GM18526 (cell line): ENCODE results near the gene RAB25.

Experiments used
- POLR2A ChIP-seq: IDR thresholded peaks from 3 replicates; pipeline ENCODE4 v1.6.1; 2011; ENCODE audit not compliant: insufficient read length; ENCODE audit errors: extremely low read depth

The RAB25 gene

DNA sequence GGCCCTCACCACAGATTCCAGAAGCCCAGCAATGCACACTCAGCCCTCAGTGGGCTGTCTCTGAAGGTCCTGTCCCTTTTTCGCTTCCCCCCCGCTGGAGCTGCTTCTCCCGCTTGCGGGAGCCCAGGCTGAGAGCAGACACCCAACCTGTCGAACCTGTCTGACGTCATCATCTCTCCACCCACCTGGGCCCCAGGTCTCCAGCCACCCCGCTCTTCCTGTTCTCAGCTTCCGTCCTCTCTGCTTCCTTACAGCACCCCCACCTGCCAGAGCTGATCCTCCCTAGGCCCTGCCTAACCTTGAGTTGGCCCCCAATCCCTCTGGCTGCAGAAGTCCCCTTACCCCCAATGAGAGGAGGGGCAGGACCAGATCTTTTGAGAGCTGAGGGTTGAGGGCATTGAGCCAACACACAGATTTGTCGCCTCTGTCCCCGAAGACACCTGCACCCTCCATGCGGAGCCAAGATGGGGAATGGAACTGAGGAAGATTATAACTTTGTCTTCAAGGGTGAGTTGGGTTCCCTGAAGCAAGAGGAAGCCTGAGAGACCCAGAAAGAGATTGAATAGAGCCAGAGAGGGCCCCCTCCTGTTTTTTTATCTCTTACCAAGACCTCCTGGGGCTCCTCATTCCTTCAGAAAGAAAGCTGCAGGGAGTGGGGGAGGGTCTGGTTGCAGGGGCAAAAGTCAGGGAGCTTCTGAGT lies at the start of gene RAB25:
Gene RAB25 (plus strand): TSS at position 224 of the 700 bp plus-strand sequence. CDS start 241 bp downstream, at position 465.
- no peak for TF ChIP-seq POLR2A

DNA sequence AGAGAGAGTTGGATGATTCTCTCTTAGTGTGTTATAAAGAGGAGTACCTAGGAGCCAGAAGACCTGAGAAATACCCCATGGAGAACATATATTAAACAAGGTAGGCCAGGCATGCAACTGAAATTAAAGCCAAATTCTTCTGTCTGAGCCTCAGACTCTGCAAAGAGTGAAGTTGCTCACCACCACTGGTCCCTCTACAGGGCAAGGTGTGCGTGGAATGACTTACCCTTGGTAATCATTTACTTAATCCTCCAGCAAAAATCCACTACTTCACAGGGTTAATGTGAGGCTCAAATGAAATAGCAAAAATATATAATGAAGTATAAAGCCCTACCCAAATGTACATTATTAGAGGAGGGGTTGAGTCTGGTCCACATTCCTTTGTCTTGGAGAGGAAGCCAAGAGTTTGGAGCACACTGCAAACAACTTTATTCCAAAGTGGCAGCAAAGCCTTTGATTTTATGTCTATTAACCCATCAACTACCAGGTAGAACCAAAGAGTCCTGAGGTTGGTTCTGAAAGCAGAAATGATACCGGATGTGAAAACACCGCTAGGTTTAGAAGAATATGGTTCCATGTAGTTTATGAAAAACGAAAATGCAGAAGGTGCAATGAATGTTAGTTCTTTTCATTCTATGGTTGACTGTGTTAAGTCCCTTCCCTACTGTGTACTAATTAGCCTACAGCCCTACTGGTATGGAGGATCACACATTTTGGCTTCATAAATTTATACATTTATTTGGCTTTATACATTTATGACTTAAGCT lies 48.7 kb upstream of the RAB25 start:
- TF ChIP-seq POLR2A = no peak

DNA sequence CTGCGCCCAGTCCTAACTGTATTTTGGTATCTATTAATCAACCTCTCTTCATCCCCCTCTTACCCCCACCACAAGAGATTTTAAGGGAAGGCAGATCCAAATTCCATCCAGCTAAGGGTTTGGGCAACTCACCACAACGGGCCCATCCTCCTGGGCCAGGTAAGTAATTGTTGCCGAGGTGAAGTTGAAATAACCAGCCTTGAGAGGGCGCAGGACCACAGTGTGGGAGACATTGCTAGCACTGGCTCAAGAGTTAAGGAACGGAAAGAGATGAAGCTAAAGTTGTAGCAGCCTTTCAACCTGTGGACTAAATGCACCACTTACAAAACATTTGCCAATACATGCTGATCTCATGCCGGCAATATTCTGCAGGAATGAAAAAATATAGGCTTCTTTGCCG lies 46.1 kb upstream of the RAB25 start:
- no peak for TF ChIP-seq POLR2A

DNA sequence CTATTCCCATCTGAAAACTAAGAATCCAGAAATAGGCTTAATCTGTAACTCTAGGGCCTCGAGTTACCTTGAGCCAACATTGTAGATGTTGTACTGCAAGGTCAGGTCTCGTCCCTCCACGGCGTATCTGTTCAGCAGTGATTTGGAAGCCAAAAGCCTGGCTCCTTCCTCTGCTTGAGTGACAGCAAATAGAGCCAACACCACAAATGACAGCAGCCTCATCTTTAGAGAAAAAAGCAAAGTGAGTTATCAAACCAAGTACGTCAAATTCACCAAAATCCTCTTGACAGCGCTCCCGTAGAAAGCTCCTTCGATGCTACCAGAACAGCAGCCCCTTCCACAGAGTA lies 41.0 kb upstream of the RAB25 start:
- no peak for TF ChIP-seq POLR2A

DNA sequence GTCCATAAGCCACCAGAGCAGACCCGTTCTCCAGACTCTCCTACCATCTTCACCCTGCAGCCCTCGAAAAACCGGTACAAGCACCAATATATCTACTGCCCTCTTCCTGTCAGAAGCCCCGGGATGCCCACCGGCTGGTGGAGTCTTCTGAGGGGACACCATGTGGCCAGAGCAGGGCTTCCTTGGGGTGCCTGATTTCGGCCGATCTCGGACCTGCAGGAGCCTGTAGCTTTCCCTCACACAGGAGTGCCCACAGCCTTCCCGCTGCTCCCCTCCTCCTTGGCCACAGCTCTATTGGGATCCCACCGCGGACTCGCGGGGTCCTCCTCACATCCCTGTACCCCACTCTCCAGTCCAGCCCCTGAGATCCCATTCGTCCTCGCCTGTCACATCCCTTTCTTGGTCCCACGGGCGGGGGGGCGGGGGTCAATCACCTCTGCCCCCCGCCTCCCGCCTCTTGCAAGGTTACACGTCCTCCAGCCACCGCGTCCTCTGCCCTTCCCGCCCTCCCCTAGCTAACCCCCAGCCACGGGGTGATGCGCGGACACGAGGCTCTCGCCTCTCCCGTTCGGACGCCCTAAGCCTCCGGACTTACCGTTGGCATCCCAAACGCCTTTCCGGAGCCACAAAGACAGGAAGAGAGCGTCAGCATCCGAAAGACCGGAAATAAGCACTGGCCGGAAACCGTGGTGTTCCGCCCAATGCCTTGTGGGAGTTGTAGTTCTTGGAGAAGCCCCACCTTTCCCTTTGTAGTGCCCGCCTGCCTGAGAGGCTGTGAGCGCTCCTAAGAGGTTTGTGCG lies 40.5 kb upstream of the RAB25 start, which contains the start of gene SSR2:
Gene SSR2 (minus strand): TSS at position 659 of the 800 bp plus-strand sequence. CDS start 784 bp downstream, outside the sequence.
- TF ChIP-seq POLR2A = peak; percentile 92

DNA sequence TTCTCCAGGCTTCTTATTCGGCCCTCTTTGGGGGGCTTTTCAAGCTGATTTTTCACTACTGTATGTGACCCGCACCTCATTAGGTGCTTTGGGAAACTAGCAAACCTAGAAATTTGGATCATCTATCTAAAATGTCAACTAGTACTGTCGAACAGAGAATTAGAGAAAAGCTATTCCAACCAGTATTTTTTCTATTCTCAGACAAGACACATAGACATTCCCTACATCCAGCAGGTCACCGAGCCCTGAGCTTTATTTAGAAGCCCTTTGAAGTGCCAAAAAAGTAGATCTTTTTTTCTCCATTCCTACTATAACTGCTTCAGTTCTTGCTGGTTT lies 39.9 kb upstream of the RAB25 start:
- no peak for TF ChIP-seq POLR2A

DNA sequence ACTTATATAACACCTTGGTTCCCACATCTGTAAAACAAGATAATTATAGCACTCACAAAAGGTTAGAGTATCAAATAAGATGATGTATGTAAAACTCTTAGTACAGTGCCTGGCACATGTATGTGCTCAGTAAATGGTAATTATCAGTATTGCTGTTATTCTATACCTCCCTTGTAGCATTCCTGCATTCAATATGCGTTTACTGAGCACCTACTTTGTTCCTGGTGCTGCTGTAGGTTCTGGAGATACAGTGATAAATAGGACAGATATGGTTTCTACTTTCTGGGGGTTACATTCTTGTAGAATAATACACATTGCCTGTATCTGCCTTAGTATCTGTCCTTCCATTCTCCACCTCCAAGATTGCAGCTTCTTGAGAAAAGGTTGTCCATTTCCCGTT lies 39.0 kb upstream of the RAB25 start:
- TF ChIP-seq POLR2A = no peak

DNA sequence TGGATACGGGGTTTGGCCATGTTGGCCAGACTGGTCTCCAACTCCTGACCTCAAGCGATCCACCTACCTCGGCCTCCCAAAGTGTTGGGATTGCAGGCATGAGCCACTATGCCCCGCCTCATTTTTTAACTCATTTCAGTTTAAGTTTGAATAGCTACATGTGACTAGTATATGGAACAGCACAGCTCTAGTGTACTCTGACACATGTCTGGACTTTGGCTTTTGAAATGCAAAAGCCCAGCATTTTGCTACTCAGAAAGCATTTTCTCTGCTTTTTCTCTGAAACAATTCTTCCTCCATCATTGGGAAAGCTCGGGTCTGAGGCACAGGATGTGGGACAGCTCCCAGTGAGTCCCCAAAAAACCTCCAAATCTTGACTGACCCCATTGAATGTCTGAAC lies 36.2 kb upstream of the RAB25 start:
- no peak for TF ChIP-seq POLR2A

DNA sequence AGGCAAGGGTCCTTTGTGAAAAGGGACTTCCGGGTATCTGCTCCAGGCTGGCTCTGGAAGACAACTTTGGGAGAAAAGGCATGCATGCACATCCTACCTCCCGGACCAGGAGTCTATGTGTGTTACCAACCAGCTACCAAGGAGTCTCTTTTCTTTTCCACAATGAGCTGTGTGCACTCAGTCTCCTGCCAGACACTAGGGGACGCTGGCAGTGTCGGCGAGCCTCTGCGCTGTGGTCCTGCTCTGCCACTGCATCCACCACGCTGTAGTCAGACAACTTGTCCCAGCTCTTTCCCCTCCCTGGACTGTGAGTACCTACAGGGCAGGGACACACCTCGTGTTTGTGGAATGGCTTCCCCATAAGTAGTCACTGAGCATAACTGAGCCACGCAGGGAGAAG lies 35.1 kb upstream of the RAB25 start:
- TF ChIP-seq POLR2A = no peak

DNA sequence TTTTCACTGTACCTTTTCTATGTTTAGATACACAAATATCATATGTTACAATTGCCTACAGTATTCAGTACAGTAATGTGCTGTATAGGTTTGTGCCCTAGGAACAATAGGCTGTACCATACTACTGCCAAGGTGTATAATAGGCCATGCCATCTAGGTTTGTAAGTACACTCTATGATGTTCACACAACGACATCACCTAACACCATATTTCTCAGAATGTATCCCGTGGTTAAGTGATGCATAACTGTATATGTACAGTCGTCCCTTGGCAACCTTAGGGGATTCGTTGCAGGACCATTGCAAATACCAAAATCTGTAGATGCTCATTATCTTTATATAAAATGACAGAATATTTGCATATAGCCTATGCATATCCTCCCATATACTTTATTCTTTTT lies 34.4 kb upstream of the RAB25 start:
- no peak for TF ChIP-seq POLR2A

DNA sequence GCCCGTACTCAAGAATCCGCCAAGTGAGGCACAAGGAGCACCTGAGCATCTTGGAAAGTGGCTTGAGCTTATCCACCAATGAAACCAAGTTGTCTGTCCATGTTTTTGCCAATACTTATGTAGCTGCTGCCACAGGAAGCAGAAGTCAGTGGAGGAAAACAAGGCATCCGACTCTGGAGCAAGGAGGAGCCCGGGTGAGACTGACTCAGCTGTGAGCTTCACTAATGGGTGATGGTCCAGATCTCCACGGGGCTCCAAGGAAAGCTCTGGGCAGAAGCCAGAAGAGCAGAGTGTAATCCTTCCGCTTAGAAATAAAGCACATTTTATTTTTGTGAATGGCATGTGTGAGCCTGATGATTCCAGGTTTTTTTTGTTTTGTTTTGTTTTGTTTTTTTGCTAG lies 27.9 kb upstream of the RAB25 start:
- TF ChIP-seq POLR2A = no peak

DNA sequence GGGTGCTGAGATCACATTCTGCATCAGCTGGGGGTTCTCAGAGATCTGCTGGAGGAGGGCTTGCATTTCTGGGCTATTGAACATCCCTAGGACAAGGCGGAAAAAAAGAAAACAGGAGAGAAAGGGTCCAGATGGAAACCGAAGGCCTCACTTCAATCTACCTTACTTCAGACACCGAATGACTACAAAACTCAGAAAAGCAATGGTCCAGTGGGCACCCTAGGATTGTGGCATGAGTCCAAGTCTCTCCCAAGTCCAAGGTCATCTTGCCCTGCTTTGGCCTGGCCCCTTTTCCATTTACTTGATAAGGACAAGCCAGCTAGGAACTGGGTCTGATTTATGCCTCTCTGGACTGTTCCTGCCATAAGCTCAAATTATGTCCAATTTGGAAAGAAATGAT lies 18.1 kb upstream of the RAB25 start:
- TF ChIP-seq POLR2A = no peak

DNA sequence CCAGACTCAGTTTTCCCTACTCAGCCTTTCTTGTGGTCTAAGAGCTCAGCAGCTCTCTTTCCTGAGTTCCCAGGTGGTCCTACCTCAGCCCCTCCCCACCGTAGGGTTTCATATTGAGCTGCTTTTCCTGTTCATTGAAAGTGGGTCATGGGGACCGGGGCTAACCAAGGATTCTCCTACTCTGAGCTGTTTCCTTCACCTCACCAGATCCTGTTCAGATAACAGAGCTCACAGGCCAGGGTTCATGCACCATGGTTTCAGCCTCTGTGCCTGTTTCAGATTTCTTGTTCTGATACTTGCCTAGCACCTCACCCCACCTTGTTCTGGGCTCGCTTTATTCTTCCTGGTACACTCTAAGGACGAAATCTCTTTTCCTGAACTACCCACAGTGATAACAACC lies 15.9 kb upstream of the RAB25 start:
- no peak for TF ChIP-seq POLR2A

DNA sequence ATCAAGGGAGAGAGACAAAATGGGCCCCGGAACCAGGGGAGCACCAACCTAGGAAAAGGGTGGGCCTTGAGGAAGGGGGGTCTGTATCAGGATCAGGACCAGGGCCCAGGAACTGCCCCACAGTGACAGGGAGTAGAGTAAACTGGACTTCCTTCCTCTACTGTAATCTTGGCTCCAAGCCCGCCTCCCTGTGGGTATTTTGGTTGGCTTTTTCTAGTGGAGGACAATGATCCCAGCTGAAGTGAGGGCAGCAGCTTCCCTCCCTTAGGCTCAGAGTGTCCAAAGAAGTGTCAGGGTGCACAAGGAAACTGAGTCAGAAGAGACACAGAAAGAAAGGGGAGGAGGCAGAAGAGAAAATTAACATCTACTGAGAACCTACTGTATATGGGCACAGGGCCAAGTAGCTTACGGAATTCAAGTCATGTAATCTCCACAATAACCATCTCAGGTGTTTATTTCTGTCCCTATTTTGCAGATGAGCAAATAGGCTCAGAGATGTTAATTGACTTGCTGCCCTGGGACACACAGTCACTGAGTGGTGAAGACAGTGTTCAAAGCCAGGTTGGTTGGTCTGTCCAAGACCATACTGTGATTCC lies 12.2 kb upstream of the RAB25 start:
- no peak for TF ChIP-seq POLR2A

DNA sequence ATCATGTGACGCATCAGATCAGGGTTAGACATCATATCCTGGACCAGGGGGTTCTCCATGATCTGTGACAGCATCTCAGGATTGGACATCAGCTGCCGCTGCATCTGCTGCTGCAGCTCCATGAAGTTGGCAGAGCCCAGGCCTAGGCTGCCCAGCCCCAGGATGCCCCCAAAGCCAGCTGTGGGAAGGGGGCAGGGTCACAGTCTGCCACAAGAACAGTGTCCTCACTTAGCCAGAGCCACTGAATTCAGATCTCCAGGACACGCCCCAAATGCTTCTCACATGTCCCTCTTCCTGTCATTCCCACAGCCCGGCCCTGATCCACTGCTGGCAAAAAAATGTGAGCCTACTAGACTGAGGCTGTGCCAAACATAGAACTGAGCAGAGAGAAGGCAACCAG lies 10.6 kb upstream of the RAB25 start:
- no peak for TF ChIP-seq POLR2A

DNA sequence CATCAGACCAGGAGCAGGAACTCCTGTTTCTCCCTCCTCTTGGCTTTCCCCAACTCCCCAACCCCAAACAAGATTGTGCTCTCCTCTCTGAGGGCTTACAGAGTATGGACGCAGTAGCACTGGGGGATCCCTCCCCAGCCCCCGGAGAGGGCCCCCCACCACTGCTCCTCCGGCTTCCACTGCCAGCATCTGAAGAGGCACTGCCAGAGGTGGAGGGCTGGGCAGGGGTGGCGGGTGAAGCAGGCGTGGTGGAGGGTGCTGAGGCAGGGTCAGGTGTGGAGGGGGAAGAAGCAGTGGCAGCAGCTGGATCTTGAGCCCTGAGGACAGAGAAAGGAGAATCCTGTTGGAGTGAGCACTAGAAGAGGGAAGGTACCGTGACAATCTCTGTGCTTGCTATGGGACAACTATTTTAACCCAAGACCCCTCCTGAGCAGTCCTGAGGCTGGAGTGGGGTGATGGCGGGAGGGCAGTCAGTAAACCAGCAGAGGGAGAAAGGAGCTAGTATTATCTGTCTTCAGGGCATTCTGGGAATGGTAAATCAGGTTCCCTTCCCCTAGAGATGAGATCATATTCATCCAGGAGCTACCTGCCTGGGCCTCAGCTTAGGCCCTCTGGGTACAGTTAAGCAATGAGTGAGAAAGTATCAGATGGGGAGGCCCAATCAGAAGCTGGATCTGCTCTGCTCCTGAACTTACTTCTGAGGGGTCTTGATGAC lies 9.8 kb upstream of the RAB25 start:
- no peak for TF ChIP-seq POLR2A
